HG03025 (cell line): ENCODE results near the gene GRK1.

Source experiments
- ATAC-seq: cut with Tn5 transposase; IDR thresholded peaks from one replicate; pipeline ENCODE4 v1.9.1; 2021; ENCODE audit warnings: mild to moderate bottlenecking, moderate library complexity; ENCODE audit not compliant: unreplicated experiment, low FRiP score

Gene GRK1

GRCh38 chr13:113660066-113660465, 7.0 kb upstream of the GRK1 start:
- no peak for ATAC-seq

DNA sequence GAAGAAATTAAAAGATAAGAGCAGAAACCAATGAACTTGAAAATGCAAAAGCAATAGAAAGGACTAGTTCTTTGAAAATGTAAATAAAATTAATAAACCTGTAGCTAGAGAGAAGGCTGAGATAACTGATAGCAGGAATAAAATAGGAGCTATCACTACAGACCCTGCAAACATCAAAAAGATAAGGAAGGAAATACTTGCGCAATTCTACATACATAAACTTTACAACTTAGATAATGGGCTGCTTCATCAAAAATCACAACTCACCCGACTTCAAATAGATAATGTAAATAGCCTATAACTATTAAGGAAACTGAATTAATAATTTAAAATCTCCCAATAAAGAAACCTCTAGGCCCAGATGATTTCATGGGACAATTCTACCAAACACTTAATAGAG, 5.5 kb upstream of the GRK1 start:
- no peak for ATAC-seq

DNA sequence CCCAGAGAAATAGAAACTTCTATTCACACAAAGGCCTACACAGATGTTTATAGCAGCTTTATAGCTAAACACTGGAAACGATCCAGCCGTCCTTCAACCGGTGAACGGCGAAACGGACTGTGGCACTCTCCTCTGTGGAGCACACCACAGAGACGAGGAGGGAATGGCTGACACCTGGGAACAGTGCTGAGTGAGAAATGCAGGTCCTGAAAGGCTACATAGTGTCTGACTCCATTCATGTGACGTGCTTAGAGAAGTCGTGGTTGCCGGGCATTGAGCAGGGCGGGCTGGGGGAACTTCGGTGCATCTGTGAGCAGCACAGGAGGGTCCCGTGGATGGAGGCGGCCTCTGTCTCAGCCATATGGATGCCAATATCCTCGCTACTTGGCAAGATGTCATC, 3.1 kb upstream of the GRK1 start:
- no peak for ATAC-seq

DNA sequence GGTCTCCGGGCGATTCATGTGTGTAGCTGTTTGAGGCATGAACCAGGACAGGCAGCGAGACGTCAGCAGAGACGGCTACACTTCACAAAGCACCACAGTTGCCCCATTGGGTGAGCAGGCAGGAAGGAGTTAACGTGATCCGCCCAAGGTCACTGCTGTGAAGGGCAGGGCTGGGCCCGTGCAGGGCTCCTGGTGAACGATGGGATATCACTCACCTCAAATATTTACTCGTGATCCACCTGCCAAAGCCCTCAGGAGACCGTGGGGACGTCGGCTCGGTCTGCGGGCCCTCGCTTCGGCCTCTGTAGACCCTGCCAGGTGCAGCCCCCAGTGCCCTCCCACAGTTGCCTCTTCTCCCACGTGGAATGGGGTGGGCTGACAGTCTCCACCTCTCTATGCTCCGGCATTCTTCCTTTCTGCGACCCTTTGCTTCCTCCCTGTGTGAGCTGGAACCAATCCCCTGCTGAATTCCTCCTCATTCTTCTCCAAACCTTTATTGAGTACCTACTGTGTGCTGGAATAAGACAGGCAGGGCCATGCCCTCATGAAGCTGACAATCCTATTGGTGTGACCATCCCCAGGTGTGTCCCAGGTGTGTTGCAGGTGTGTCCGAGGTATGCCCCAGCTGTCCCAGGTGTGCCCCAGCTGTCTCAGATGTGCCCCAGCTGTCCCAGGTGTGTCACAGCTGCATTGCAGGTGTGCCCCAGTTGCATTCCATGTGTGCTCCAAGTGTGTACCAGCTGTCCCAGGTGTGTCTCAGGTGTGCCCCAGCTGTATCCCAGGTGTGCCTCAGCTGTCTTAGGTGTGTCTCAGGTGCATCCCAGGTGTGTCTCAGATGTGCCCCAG, 2.0 kb upstream of the GRK1 start:
- no peak for ATAC-seq

DNA sequence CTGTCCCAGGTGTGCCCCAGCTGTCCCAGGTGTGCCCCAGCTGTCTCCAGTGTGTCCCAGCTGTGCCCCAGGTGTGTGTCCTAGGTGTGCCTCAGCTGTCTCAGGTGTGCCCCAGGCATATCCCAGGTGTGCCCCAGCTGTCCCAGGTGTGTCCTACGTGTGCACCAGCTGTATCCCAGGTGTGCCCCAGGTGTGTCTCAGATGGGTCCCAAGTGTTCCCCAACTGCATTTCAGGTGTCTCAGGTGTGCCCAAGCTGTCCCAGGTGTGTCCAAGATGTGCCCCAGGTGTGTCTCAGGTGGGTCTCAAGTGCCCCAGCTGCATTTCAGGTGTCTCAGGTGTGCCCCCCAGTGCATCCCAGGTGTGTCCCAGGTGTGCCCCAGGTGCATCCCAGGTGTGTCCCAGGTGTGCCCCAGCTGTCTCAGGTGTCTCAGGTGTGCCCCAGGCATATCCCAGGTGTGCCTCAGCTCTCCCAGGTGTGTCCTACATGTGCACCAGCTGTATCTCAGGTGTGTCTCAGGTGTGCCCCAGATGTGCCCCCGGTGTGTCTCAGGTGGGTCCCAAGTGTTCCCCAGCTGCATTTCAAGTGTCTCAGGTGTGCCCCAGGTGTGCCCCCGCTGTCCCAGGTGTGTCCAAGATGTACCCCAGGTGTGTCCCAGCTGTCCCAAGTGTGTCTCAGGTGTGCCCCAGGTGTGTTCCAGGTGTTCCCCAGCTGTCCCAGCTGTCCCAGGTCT, 1.3 kb upstream of the GRK1 start:
- no peak for ATAC-seq

DNA sequence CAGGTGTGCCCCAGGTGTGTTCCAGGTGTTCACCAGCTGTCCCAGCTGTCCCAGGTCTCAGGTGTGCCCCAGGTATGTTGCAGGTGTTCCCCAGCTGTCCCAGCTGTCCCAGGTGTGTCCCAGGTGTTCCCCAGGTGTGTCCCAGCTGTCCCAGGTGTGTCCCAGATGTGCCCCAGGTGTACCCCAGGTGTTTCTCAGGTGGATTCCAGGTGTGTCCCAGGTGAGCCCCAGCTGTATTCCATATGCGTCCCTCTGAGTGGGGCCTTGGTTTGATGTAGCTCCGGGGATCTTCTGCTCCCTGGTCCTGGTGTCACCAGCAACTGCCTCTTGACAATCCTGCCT, 719 bp upstream of the GRK1 start:
- ATAC-seq, result no peak

- no peak for ATAC-seq
Observed at GRCh38 chr13:113667771-113668490, 912 bp downstream of the GRK1 start.

DNA sequence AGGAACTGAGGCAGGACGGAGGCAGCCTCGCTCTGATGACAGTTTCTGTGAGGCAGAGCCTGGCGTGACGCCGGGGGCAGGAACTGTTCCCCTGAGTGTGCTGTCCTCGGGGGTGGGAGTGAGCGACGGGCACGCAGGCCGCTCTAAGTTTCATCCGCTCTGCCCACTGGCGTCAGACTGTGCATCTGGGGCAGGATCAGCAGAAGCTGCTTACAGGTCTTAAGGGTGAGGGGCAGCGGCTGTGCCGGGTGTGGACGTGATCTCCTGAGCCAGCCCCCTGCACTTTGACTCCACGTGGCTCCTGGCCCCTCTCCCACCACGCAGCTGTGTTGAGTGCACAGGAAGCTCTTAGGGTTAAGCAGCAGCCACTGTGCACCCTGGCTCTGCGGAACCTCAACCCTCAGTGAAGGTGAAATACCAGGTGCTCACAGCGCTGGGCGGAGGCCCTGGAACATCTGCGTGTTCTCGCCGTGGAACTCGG, 1.5 kb downstream of the GRK1 start:
- no peak for ATAC-seq

DNA sequence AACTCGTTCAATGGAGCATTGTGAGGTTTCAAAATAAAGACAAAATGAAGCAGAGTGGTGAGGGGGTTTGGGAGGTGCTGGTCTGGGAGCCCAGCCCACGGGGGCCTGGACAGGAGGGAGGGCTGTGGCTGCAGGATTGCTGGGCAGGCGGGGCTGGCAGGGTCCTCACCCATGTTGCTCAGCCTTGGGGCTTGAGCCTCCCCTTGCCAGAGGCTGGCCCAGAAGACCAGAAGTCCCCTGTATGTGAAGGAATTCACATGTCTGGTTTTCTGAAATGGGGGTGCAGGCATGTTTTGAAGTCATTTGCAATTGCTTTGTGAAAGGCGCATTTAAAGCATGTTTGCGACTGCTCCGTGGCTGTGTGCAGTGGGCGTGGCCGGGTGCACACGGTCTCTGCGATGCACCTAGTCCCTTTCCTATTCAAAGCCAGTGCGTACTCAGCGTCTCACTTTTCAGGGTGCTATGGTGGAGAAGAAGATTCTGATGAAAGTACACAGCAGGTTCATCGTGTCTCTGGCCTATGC, 2.3 kb downstream of the GRK1 start:
- ATAC-seq, result no peak

- ATAC-seq, result no peak
Observed at GRCh38 chr13:113669755-113670341, 2.8 kb downstream of the GRK1 start.

DNA sequence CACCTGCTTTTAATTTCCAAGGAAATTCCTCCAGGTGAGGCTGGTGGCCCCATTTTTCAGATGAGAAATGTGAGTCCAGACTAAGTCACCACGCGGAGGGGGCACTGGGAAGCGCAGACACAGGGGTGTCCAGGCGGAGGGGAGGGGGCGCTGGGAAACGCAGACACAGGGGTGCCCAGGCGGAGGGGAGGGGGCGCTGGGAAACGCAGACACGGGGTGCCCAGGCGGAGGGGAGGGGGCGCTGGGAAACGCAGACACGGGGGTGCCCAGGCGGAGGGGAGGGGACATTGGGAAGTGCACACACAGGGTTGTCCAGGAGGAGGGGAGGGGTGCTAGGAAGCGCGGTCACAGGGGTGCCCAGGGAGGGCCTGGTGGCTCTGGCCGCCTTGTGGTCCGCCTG, 3.5 kb downstream of the GRK1 start:
- ATAC-seq, result no peak

GRCh38 chr13:113671066-113672001, 4.3 kb downstream of the GRK1 start:
- ATAC-seq, result no peak

DNA sequence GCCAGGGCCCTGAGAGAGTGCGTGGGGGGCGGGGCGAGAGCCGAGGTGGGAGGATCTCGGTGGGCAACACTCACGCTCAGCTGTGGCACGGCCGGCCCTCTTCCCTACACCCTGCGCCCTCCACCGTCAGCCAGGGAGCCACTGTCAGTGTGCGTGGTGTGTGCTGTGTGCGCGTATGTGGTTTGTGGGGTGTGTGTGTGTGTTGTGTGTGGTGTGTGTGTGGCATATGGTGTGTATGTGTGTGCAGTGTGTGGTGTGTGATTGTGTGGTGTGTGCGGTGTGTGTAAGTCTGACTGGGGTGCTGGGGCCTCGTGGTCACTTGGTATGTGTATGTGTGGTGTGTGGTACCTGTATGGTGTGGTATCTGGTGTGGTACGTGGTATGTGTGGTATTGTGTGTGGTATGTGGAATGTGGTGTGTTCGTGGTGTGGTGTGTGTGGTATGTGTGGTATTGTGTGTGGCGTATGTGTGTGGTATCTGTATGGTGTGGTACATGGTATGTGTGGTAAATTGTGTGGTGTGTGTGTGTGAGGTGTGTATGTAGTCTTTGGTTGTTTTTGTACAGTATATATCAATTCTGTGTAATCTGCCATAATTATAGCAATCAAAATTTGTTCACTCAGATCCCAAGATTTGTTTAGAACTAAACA, 5.1 kb downstream of the GRK1 start:
- no peak for ATAC-seq

DNA sequence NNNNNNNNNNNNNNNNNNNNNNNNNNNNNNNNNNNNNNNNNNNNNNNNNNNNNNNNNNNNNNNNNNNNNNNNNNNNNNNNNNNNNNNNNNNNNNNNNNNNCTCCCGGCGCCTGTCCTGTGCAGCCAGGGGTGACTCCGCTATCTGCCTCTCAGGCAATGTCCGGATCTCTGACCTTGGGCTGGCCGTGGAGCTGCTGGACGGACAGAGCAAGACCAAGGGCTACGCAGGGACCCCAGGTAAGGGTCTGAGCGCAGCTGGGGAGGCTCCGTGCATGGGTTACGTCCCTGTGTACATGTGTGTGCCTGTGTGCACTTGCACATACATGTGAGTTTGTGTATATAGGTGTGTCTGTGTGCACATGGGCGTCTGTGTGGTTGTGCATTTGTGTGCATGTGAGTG, 55.9 kb downstream of the GRK1 start:
- no peak for ATAC-seq

GRCh38 chr13:113723410-113724015, 56.5 kb downstream of the GRK1 start:
- ATAC-seq, result no peak

DNA sequence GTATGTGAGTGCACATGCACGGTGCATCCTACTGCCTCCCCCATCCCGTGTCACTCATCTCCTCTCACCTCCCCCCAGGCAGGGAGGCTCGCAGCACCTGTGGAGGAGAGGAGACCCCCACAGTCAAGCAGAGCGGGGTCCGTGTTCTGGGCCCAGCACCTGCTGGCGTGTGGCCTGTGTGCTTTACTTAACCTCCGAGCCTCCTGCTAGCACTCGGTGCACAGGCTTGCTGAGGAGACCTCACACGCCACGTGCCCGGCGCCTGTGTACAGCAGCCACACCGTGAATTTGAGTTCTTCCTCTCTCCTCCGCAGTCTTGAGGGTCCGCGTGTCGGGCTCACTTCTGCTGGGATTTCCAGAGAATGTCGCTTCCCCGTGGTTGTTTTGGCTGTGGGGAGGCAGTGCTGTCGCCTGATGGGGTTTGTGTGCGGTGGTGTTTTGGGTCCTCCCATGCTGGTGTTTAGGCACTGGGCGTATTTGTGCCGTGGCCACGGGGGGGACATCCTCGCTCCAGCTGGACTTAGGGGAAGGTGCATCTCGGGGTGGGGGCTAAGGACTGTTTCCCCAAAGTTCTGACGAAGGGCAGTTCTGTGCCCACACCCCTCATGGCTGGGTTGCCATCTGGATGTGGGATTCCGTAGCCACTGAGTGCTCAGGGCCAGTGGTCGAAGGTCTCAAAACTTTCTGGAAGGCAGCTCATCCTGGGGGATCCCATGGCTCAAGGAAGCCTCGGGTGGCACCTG, 57.2 kb downstream of the GRK1 start:
- ATAC-seq, result no peak

- ATAC-seq, result no peak
Observed at GRCh38 chr13:113724780-113725315, 57.8 kb downstream of the GRK1 start.
